Keratinocyte (primary cell): ENCODE results near the gene GPRASP3. TPM values are rescaled to one million over a fixed set of nuclear protein-coding genes. Genes with fewer than 3 reads are reported as not detected.
"Not testable (repeated sequence)": the region's sequence is repeated elsewhere in the genome, so short reads cannot be mapped to it uniquely, and the experiment has no call there.

Source experiments
- DNase-seq: peaks from one replicate; pipeline ENCODE4 v3.0.0-alpha.2; 2011; ENCODE audit warnings: low read depth, missing footprints, low spot score
- FAIRE-seq: peaks from 2 replicates; lab custom pipeline; 2011; peaks lifted over from hg19 to GRCh38; lab: Jason Lieb, UNC
- H2AFZ ChIP-seq: 2 replicates; pipeline ENCODE4 v1.6.0; 2012; ENCODE audit warnings: low read length, control low read depth, inconsistent platforms; ENCODE audit not compliant: control insufficient read depth
- H3K27ac ChIP-seq: 2 replicates; pipeline ENCODE4 v1.5.1; 2011; ENCODE audit warnings: low read length; ENCODE audit not compliant: control insufficient read depth, insufficient read depth
- H3K27me3 ChIP-seq: 3 replicates; pipeline ENCODE4 v1.6.0; 2011; ENCODE audit warnings: low read length; ENCODE audit not compliant: control insufficient read depth, insufficient read depth; ENCODE audit errors: extremely low read depth
- H3K36me3 ChIP-seq, 2 experiments: 2 replicates in 1 of 2; 3 replicates in 1 of 2; pipeline ENCODE4 v1.5.1; 2011; ENCODE audit warnings: low read length in 2 of 2, mild to moderate bottlenecking in 1 of 2; ENCODE audit not compliant: control insufficient read depth in 2 of 2, insufficient read depth in 2 of 2; ENCODE audit errors: extremely low read depth in 1 of 2
- H3K4me1 ChIP-seq: 3 replicates; pipeline ENCODE4 v1.5.1; 2011; ENCODE audit warnings: low read length; ENCODE audit not compliant: control insufficient read depth, insufficient read depth; ENCODE audit errors: extremely low read depth
- H3K4me2 ChIP-seq: 3 replicates; pipeline ENCODE4 v1.6.0; 2011; ENCODE audit warnings: low read depth, low read length; ENCODE audit not compliant: control insufficient read depth, insufficient read depth; ENCODE audit errors: extremely low read depth
- H3K4me3 ChIP-seq, 3 experiments: fragments of 200-600 bp in 1 of 3; sonication (generic) in 1 of 3; 2 replicates in 2 of 3; 3 replicates in 1 of 3; pipeline ENCODE4 v1.5.1; 2011 to 2016; ENCODE audit warnings: low read length in 3 of 3, mild to moderate bottlenecking in 3 of 3, control low read depth in 2 of 3, inconsistent platforms in 1 of 3, low read depth in 1 of 3, mixed read lengths in 1 of 3, mixed run types in 1 of 3, moderate library complexity in 1 of 3; ENCODE audit not compliant: control insufficient read depth in 2 of 3, insufficient read depth in 2 of 3; ENCODE audit errors: extremely low read depth in 1 of 3
- H3K79me2 ChIP-seq: 2 replicates; pipeline ENCODE4 v1.6.0; 2012; ENCODE audit warnings: low read length; ENCODE audit not compliant: control insufficient read depth, insufficient read depth
- H3K9ac ChIP-seq: 3 replicates; pipeline ENCODE4 v1.6.0; 2011; ENCODE audit warnings: low read length; ENCODE audit not compliant: control insufficient read depth, insufficient read depth; ENCODE audit errors: extremely low read depth
- H3K9me1 ChIP-seq: 3 replicates; pipeline ENCODE4 v1.6.0; 2011; ENCODE audit warnings: low read length; ENCODE audit not compliant: control insufficient read depth, insufficient read depth; ENCODE audit errors: extremely low read depth
- H3K9me3 ChIP-seq: 2 replicates; pipeline ENCODE4 v1.5.1; 2012; ENCODE audit warnings: low read depth, low read length; ENCODE audit not compliant: control insufficient read depth
- H4K20me1 ChIP-seq: 3 replicates; pipeline ENCODE4 v1.6.0; 2011; ENCODE audit warnings: low read length; ENCODE audit not compliant: control insufficient read depth, insufficient read depth; ENCODE audit errors: extremely low read depth
- EZH2 ChIP-seq: IDR thresholded peaks from one replicate; pipeline ENCODE4 v1.6.1; 2012; ENCODE audit warnings: inconsistent platforms, mild to moderate bottlenecking, low read length, moderate library complexity
- dilution Hi-C: fragments of 300-500 bp; cut with MboI; formaldehyde crosslinking; loops from one replicate; pipeline ENCODE4 v1.7.0; 2020; ENCODE audit warnings: low sequenced_read_pairs; ENCODE audit not compliant: extremely low pct_ligation_motif_present
- polyA plus RNA-seq, 5 experiments: library from polyadenylated mRNA; depleted of rRNA in 3 of 5; stranded (reverse) in 3 of 5; stranded (forward) in 1 of 5; unstranded in 1 of 5; fragments of >200 nt; gene quantifications; 1 replicate in 1 of 5; 2 replicates in 3 of 5; 3 replicates in 1 of 5; pipeline versions ENCODE4 v1.2.1 to v1.2.3, GENCODE V29; 2011 to 2012; ENCODE audit warnings: missing spikeins in 2 of 5, low read depth in 1 of 5, low replicate concordance in 1 of 5
- TF ChIP-seq, protein P1 (sequence below), 3 experiments: IDR thresholded peaks in 1 of 3; conservative IDR thresholded peaks in 1 of 3; optimal IDR thresholded peaks in 1 of 3; 2 replicates in 2 of 3; 3 replicates in 1 of 3; pipeline versions ENCODE3 to v1.5.1; 2011; ENCODE audit warnings: low read length in 3 of 3, mild to moderate bottlenecking in 3 of 3, moderate library complexity in 2 of 3, control low read depth in 1 of 3, inconsistent platforms in 1 of 3; ENCODE audit not compliant: insufficient read depth in 2 of 3; ENCODE audit errors: extremely low read depth in 1 of 3

Gene GPRASP3
- polyA plus RNA-seq, 1 donor (not counting 4 experiments of a cell fraction or from before 2014, with no cell fraction given) = 3.1 TPM

DNA sequence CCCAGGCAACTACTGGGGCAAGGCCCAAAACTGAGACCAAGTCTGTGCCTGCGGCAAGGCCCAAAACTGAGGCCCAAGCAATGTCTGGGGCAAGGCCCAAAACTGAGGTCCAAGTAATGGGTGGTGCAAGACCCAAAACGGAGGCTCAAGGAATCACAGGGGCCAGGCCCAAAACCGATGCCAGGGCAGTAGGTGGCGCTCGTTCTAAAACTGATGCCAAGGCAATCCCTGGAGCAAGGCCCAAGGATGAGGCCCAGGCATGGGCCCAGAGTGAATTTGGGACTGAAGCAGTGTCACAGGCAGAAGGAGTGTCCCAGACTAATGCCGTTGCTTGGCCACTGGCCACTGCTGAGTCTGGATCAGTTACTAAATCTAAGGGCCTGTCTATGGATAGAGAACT, 5.5 kb upstream of the GPRASP3 start:
- Histone ChIP-seq H4K20me1 (no peaks in the 10 kb centered on the region), H3K4me1 (no peaks in the 10 kb centered on the region), H3K4me2 (no peak overlapping the region), H3K79me2 (no peaks in the 10 kb centered on the region), H3K9me1 (no peaks in the 10 kb centered on the region), H3K27me3 (peaks cover 8% of the 10 kb centered on the region), H3K9me3 (no peaks in the 10 kb centered on the region), H3K36me3 (no peaks in the 10 kb centered on the region), H3K9ac (no peak overlapping the region), H2AFZ (no peak overlapping the region), H3K4me3 (no peak overlapping the region), H3K27ac (no peak overlapping the region)
- no peak for DNase-seq
- TF ChIP-seq, protein P1, sequence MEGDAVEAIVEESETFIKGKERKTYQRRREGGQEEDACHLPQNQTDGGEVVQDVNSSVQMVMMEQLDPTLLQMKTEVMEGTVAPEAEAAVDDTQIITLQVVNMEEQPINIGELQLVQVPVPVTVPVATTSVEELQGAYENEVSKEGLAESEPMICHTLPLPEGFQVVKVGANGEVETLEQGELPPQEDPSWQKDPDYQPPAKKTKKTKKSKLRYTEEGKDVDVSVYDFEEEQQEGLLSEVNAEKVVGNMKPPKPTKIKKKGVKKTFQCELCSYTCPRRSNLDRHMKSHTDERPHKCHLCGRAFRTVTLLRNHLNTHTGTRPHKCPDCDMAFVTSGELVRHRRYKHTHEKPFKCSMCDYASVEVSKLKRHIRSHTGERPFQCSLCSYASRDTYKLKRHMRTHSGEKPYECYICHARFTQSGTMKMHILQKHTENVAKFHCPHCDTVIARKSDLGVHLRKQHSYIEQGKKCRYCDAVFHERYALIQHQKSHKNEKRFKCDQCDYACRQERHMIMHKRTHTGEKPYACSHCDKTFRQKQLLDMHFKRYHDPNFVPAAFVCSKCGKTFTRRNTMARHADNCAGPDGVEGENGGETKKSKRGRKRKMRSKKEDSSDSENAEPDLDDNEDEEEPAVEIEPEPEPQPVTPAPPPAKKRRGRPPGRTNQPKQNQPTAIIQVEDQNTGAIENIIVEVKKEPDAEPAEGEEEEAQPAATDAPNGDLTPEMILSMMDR (optimal IDR thresholded peaks at IDR 0.05 in 1 of 3, IDR thresholded peaks at IDR 0.05 in 1 of 3, conservative IDR thresholded peaks at IDR 0.05 in 1 of 3; ENCODE audit: extremely low read depth in 1 of 3, insufficient read depth in 2 of 3, low read length in 3 of 3) = peak; percentile 24 to 43 (median 37)
- no peak for TF ChIP-seq EZH2
- no peak for FAIRE-seq
- dilution Hi-C loops = no loop called here

DNA sequence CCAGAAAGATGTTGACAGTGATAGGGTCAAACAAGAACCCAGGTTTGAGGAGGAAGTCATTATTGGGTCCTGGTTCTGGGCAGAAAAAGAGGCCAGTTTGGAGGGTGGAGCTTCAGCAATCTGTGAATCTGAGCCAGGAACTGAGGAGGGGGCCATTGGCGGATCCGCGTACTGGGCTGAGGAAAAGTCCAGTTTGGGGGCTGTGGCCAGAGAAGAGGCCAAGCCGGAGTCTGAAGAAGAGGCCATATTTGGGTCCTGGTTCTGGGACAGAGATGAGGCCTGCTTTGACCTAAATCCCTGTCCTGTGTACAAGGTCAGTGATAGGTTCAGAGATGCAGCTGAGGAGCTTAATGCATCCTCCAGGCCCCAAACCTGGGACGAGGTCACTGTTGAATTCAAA, 4.6 kb upstream of the GPRASP3 start:
- Histone ChIP-seq H3K4me1 (peaks cover 2% of the 10 kb centered on the region), H3K9ac (no peak overlapping the region), H3K36me3 (no peaks in the 10 kb centered on the region), H3K27ac (no peak overlapping the region), H3K9me3 (no peaks in the 10 kb centered on the region), H4K20me1 (no peaks in the 10 kb centered on the region), H3K27me3 (peaks cover 8% of the 10 kb centered on the region), H3K4me2 (no peak overlapping the region), H3K9me1 (no peaks in the 10 kb centered on the region), H3K79me2 (no peaks in the 10 kb centered on the region), H2AFZ (no peak overlapping the region), H3K4me3 (no peak overlapping the region)
- dilution Hi-C loops = no loop called here
- FAIRE-seq (no peak), DNase-seq (no peak)
- TF ChIP-seq, protein P1 (optimal IDR thresholded peaks at IDR 0.05 in 1 of 3, IDR thresholded peaks at IDR 0.05 in 1 of 3, conservative IDR thresholded peaks at IDR 0.05 in 1 of 3; ENCODE audit: extremely low read depth in 1 of 3, insufficient read depth in 2 of 3, low read length in 3 of 3) = no peak
- TF ChIP-seq EZH2 = no peak

DNA sequence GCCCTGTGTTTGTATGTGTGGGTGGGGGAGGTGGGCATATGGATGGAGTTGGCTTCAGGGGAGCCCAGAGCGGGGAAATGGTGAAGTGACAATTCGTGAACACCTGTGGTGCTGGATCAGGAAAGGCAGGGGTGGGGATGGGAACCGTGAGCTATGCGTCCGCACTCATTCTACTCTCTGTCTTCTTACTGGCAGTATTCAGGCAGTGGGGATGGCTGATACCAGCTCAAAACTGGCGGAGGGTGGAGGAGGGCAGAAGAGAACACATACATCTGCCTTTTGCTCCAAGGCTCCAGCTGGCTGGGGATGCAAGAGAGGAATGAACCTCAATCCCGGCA, 595 bp downstream of the GPRASP3 start:
- DNase-seq, H3K79me2 ChIP-seq, FAIRE-seq, H4K20me1 ChIP-seq, H3K36me3 ChIP-seq, dilution Hi-C loops, H3K9me1 ChIP-seq, H3K27ac ChIP-seq, H3K27me3 ChIP-seq, H3K9me3 ChIP-seq: not testable (repeated sequence)
- Histone ChIP-seq H3K4me3 (peak overlapping the region; percentile 35 to 71 (median 64)), H3K4me2 (peak overlapping the region; percentile 84), H3K4me1 (peaks cover 11% of the 10 kb centered on the region), H3K9ac (peak overlapping the region; percentile 59), H2AFZ (peak overlapping the region; percentile 92)
